Measurements from ENCODE around the gene TAS2R39. TPM values are rescaled to one million over a fixed set of nuclear protein-coding genes. Genes with fewer than 3 reads are reported as not detected.

Gene TAS2R39
- polyA plus RNA-seq, 1 of the 3 experiments (the other 2 are of a cell fraction): not detected

DNA sequence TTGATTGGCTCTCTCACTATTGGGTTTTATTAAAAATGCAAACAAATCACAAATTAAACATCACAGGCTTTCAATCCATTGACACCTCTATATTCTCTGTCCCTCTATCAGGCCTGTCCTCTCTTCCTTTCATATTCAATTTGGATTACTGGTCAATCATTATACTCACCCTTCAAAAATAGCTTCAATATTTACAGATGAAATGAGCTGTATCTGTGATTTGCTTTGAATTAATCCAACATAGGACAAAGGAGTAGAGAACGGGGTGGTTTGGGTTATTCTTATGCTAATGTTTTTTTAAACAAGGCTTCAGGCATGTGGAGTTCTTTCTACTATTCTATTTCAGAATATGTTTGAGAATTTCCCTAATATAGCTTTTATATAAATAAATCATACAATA is 2.3 kb downstream of the TAS2R39 start:
- Histone ChIP-seq H3K4me2 (no peak overlapping the region), H3K9me3 (no peaks in the 10 kb centered on the region), H3K27me3 (ENCODE audit: insufficient read depth) (peaks cover 4% of the 10 kb centered on the region; the same call in 1 of the 2 replicates), H3K9ac (no peak overlapping the region), H3K9me2 (no peaks in the 10 kb centered on the region), H2AFZ (ENCODE audit: low read depth) (no peak overlapping the region), H3K4me1 (ENCODE audit: control insufficient read depth in 1 of 2, insufficient read depth in 2 of 2, low read depth in 1 of 2, low read length in 1 of 2) (no peaks in the 10 kb centered on the region), H3K27ac (ENCODE audit: low read depth in 2 of 2, low read length in 1 of 2) (no peak overlapping the region), H3K79me2 (ENCODE audit: insufficient read depth) (no peaks in the 10 kb centered on the region), H3K36me3 (replicated peaks in 1 of 2; ENCODE audit: control insufficient read depth in 1 of 2, insufficient read depth in 2 of 2, low read length in 1 of 2) (no peaks in the 10 kb centered on the region), H4K20me1 (ENCODE audit: insufficient read depth) (no peaks in the 10 kb centered on the region), H3F3A (replicated peaks; ENCODE audit: insufficient read depth) (no peaks in the 10 kb centered on the region), H3K4me3 (ENCODE audit: low read depth in 2 of 2, low read length in 1 of 2) (no peak overlapping the region)
- no peak for DNase-seq
- ChIA-PET POLR2A (no interaction called here), CTCF (interaction anchor here (0.8 kb wide), 1 partner anchor 30 kb away, joined by 4 read pairs; no protein-coding TSS in a partner anchor)
- TF ChIP-seq JUND (IDR thresholded peaks at IDR 0.05) (no peak), GATA2 (CRISPR knock-in tag; IDR thresholded peaks at IDR 0.05) (no peak), EZH2phosphoT487 (IDR thresholded peaks at IDR 0.05; ENCODE audit: borderline replicate concordance, low read depth) (no peak), MXI1 (IDR thresholded peaks at IDR 0.05; ENCODE audit: low read depth, low read length) (no peak), RAD21 (IDR thresholded peaks at IDR 0.05; ENCODE audit: low read length) (no peak), RXRA (IDR thresholded peaks at IDR 0.05; ENCODE audit: borderline replicate concordance, low read depth) (no peak)
- TF ChIP-seq, protein P1, sequence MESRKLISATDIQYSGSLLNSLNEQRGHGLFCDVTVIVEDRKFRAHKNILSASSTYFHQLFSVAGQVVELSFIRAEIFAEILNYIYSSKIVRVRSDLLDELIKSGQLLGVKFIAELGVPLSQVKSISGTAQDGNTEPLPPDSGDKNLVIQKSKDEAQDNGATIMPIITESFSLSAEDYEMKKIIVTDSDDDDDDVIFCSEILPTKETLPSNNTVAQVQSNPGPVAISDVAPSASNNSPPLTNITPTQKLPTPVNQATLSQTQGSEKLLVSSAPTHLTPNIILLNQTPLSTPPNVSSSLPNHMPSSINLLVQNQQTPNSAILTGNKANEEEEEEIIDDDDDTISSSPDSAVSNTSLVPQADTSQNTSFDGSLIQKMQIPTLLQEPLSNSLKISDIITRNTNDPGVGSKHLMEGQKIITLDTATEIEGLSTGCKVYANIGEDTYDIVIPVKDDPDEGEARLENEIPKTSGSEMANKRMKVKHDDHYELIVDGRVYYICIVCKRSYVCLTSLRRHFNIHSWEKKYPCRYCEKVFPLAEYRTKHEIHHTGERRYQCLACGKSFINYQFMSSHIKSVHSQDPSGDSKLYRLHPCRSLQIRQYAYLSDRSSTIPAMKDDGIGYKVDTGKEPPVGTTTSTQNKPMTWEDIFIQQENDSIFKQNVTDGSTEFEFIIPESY (IDR thresholded peaks at IDR 0.05; ENCODE audit: borderline replicate concordance, low read depth): no peak
- TF ChIP-seq, protein P2, sequence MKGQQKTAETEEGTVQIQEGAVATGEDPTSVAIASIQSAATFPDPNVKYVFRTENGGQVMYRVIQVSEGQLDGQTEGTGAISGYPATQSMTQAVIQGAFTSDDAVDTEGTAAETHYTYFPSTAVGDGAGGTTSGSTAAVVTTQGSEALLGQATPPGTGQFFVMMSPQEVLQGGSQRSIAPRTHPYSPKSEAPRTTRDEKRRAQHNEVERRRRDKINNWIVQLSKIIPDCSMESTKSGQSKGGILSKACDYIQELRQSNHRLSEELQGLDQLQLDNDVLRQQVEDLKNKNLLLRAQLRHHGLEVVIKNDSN (IDR thresholded peaks at IDR 0.05; ENCODE audit: borderline replicate concordance, low read depth): no peak
- 2% methylated on average over 1 of the region's 1 CpG for WGBS (ENCODE audit: low lambda C conversion rate)

DNA sequence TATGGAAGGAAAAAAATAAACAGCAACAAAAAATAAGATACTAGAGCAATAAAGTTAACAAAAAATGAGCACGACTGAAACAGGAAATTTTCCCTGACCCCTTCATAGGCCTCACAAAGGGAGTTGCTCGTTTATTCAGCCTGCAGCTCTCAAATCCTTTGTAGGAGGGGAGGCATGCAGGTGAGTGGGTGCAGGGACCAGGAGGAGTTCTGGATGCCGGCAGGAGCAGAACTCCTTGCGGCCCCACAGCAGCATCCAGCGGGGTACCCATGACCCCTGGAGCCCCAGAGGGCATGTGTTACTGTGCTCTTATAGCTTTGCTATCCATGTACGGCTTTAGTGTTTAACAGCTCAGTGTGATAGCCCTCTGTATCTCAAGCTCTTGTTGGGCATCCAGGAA is 5.8 kb downstream of the TAS2R39 start:
- ChIA-PET POLR2A (no interaction called here), CTCF (interaction anchor here (1.0 to 4.4 kb wide), 2 partner anchors 11 to 26 kb away, joined by 3 to 24 read pairs; no protein-coding TSS in a partner anchor)
- H3K4me1 ChIP-seq (ENCODE audit: control insufficient read depth in 1 of 2, insufficient read depth in 2 of 2, low read depth in 1 of 2, low read length in 1 of 2): no peaks in the 10 kb centered on the region
- H3K4me3 ChIP-seq (ENCODE audit: low read depth in 2 of 2, low read length in 1 of 2): no peak overlapping the region
- no peak overlapping the region for H3K9ac ChIP-seq
- no peak for TF ChIP-seq FOXJ3 (CRISPR knock-in tag; IDR thresholded peaks at IDR 0.05)
- no peak for TF ChIP-seq NRF1 (IDR thresholded peaks at IDR 0.05; ENCODE audit: low read depth, low read length)
- no peak for TF ChIP-seq RXRA (IDR thresholded peaks at IDR 0.05; ENCODE audit: borderline replicate concordance, low read depth)
- TF ChIP-seq RAD21 (IDR thresholded peaks at IDR 0.05; ENCODE audit: low read length): no peak
- no peak for TF ChIP-seq SIN3A (IDR thresholded peaks at IDR 0.05; ENCODE audit: borderline replicate concordance, low read depth, low read length)
- no peak for TF ChIP-seq RCOR1 (IDR thresholded peaks at IDR 0.05; ENCODE audit: low read length)
- no peak for TF ChIP-seq CHD2 (IDR thresholded peaks at IDR 0.05; ENCODE audit: low read length, partially characterized antibody)
- TF ChIP-seq SMC3 (IDR thresholded peaks at IDR 0.05; ENCODE audit: low read depth, low read length): no peak
- TF ChIP-seq EZH2phosphoT487 (IDR thresholded peaks at IDR 0.05; ENCODE audit: borderline replicate concordance, low read depth): no peak
- TF ChIP-seq, protein P2 (IDR thresholded peaks at IDR 0.05; ENCODE audit: borderline replicate concordance, low read depth): no peak
- TF ChIP-seq, protein P3, sequence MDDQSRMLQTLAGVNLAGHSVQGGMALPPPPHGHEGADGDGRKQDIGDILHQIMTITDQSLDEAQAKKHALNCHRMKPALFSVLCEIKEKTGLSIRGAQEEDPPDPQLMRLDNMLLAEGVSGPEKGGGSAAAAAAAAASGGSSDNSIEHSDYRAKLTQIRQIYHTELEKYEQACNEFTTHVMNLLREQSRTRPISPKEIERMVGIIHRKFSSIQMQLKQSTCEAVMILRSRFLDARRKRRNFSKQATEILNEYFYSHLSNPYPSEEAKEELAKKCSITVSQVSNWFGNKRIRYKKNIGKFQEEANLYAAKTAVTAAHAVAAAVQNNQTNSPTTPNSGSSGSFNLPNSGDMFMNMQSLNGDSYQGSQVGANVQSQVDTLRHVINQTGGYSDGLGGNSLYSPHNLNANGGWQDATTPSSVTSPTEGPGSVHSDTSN (IDR thresholded peaks at IDR 0.05): no peak
- TF ChIP-seq TCF12 (IDR thresholded peaks at IDR 0.05): no peak
- TF ChIP-seq, protein P4, sequence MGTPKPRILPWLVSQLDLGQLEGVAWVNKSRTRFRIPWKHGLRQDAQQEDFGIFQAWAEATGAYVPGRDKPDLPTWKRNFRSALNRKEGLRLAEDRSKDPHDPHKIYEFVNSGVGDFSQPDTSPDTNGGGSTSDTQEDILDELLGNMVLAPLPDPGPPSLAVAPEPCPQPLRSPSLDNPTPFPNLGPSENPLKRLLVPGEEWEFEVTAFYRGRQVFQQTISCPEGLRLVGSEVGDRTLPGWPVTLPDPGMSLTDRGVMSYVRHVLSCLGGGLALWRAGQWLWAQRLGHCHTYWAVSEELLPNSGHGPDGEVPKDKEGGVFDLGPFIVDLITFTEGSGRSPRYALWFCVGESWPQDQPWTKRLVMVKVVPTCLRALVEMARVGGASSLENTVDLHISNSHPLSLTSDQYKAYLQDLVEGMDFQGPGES (IDR thresholded peaks at IDR 0.05; ENCODE audit: low read depth, low read length): no peak
- TF ChIP-seq GABPA (IDR thresholded peaks at IDR 0.05; ENCODE audit: low read depth): no peak
- H3K27ac ChIP-seq (ENCODE audit: low read depth in 2 of 2, low read length in 1 of 2): no peak overlapping the region
- 24% methylated on average over 6 of the region's 6 CpGs for WGBS (ENCODE audit: low lambda C conversion rate)
- DNase-seq: no peak
- H4K20me1 ChIP-seq (ENCODE audit: insufficient read depth): no peaks in the 10 kb centered on the region
- H3K27me3 ChIP-seq (ENCODE audit: insufficient read depth): peaks cover 4% of the 10 kb centered on the region; the same call in 1 of the 2 replicates
- no peak overlapping the region for H2AFZ ChIP-seq (ENCODE audit: low read depth)
- H3K9me2 ChIP-seq: no peaks in the 10 kb centered on the region
- no peaks in the 10 kb centered on the region for H3K36me3 ChIP-seq (replicated peaks in 1 of 2; ENCODE audit: control insufficient read depth in 1 of 2, insufficient read depth in 2 of 2, low read length in 1 of 2)
- no peaks in the 10 kb centered on the region for H3K79me2 ChIP-seq (ENCODE audit: insufficient read depth)
- H3K9me3 ChIP-seq: no peaks in the 10 kb centered on the region
- no peak overlapping the region for H3K4me2 ChIP-seq
- no peaks in the 10 kb centered on the region for H3F3A ChIP-seq (replicated peaks; ENCODE audit: insufficient read depth)

Measured in SK-N-SH (cell line).